GM19397 (cell line): ENCODE results near the gene NBPF9.
"Not testable (repeated sequence)": the region's sequence is repeated elsewhere in the genome, so short reads cannot be mapped to it uniquely, and the experiment has no call there.

Experiments used
- ATAC-seq: cut with Tn5 transposase; IDR thresholded peaks from one replicate; pipeline ENCODE4 v1.9.1; 2021; ENCODE audit warnings: mild to moderate bottlenecking, moderate library complexity; ENCODE audit not compliant: unreplicated experiment

Gene NBPF9, protein sequence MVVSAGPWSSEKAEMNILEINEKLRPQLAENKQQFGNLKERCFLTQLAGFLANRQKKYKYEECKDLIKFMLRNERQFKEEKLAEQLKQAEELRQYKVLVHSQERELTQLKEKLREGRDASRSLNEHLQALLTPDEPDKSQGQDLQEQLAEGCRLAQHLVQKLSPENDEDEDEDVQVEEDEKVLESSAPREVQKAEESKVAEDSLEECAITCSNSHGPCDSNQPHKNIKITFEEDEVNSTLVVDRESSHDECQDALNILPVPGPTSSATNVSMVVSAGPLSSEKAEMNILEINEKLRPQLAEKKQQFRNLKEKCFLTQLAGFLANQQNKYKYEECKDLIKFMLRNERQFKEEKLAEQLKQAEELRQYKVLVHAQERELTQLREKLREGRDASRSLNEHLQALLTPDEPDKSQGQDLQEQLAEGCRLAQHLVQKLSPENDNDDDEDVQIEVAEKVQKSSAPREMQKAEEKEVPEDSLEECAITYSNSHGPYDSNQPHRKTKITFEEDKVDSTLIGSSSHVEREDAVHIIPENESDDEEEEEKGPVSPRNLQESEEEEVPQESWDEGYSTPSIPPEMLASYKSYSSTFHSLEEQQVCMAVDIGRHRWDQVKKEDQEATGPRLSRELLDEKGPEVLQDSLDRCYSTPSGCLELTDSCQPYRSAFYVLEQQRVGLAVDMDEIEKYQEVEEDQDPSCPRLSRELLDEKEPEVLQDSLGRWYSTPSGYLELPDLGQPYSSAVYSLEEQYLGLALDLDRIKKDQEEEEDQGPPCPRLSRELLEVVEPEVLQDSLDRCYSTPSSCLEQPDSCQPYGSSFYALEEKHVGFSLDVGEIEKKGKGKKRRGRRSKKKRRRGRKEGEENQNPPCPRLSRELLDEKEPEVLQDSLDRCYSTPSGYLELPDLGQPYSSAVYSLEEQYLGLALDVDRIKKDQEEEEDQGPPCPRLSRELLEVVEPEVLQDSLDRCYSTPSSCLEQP (N-terminal part only)

DNA sequence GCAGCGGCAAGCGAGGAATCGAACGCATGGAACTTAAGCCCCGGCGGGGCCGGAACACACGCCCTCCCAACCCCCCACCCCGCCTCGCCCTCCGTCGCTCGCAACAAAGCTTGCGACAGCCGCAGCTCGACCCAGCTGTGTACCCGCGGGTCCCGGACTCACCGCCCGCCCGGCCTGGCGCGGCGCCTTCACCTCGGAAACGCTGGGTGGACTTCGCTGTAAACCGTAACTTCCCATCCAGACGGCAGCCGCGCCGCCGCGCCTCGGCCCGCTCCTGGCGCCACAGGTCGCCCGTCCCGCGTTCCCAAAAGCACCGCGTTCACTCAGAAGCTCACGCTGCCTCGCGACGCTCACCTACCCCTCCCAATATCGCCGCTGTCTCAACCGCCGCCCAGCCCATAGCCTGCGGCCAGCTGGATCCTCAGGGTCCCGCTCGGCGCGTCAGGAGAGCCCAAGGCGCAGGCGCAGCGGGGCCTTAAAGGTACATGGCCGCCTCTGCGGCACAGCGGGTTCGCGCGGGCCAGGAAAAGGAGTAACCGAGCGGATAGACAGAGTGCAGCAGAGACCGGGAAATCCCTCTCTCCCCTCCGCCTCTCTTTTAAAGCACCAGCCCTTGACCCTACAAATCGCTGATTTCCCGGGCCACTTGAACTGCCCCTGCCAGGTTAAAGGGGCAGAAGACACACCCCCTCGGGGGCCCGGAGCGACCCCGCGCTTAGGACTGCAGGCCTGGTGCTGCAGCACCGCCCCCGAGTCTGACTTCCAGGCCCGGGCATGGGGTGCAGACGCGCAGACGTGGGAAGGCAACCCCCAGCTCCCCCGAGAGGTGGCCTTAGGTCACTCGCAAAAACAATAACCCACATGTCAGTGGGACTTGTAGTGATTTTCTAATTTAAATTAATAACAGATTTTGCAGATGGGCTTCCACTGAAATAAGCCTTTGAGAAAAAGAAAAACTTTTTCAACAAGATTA, at the start of gene NBPF9:
Gene NBPF9, minus strand, starts transcription at position 443 of the 973 bp plus-strand sequence. CDS start 21,412 bp downstream, outside the sequence.
- ATAC-seq = peak; percentile 98

DNA sequence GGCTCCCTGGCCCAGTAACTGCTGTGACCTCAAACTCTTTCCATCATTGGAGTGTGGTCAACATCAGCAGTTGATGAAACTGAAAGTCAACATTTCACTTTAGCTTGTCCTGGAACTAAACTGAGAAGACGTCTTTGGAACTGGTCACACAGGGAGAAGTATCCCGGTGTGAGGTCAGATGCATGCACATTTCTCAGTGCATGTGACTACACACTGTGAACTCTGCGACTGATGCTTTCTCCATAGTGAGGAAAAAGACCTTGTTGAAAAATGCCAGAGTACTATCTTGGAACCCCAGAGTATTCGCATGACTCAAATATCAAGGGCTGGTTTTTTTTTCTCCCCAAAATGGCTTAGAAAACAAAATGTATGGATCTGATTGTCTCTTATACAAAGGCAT, 46.6 kb upstream of the NBPF9 start:
- ATAC-seq = not testable (repeated sequence)

DNA sequence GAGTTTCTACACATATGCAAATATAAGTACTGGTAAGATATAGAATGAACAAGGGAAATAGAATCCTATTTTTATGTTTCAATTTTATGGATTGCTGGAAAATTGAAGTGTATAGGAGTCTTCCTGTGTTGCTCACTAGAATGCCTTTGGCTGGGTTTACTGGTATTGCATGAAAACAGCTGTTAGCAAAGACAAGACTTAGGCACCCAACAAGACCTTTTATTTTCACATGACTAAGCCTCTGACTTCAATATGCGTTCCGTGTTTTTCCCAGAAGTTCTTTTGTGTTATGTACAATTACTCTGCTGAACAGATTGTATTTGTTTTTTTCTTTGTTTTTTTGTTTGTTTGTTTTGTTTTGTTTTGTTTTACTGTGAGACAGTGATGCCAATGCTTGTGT, 34.2 kb upstream of the NBPF9 start:
- ATAC-seq = not testable (repeated sequence)

DNA sequence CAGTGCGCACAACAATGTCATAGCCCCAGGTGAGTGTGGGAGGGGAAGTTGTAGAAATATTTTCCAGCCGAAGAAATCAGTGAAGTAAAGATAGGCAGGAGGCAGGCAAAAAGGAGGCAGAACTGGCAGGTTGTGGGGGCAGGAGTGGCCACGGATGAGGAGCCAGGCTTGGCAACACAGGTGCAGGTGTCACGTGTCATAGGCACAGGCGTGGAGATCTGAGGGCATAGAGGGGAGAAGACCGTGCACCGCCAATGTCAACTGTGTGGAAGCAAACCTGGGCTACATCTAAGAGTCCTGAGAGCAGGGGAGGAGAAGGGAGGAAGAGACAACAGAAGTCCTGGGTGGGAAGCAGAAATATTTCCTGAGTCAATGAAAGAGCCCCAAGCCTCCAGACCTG, 27.6 kb upstream of the NBPF9 start:
- ATAC-seq = not testable (repeated sequence)

DNA sequence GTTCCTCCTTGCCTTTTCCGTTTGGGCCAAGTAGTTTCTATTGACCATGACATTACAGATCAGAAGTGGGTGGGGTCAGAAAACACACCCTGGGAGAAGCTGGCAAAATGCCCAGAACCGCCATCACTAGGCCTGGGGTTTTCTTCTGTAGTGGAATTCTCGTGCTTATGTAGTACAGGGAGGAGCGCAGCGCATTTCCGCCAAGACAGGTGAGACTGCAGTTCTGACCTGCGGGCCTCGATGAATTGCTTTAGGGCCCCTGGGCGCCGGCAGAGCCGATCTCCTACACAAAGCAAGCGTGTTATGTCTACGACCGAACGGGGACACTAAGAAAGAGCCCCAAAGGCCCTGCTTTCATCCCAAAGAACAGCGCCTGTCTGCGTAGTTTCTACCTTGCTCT, 25.9 kb upstream of the NBPF9 start:
- not testable (repeated sequence) for ATAC-seq

DNA sequence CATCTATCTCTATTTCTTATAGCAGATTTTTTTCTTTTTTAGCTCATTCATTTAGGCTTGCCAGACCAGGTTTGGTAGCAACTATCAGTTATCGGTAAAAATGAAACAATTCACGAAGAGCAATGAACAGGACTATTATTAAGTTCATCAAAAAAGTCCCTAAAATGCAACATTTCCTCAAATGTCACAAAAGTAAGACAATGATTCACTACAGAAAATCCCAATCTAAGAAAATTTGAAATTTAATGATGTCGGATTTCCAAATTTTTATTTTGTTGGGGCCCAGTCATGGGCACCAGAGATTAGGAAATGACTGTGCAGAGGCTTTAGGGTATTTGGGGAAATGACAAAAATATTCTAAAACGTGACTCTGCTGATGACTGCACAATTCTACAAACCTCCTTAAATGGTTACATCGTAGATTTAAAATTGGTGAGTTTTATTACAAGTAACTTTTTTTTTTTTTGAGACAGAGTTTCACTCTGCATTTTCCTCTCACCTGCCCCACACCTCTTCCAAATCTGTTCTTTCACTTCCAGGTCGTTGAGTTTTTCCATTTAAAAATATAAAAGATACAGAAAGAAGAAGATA, 23.3 kb upstream of the NBPF9 start:
- not testable (repeated sequence) for ATAC-seq

DNA sequence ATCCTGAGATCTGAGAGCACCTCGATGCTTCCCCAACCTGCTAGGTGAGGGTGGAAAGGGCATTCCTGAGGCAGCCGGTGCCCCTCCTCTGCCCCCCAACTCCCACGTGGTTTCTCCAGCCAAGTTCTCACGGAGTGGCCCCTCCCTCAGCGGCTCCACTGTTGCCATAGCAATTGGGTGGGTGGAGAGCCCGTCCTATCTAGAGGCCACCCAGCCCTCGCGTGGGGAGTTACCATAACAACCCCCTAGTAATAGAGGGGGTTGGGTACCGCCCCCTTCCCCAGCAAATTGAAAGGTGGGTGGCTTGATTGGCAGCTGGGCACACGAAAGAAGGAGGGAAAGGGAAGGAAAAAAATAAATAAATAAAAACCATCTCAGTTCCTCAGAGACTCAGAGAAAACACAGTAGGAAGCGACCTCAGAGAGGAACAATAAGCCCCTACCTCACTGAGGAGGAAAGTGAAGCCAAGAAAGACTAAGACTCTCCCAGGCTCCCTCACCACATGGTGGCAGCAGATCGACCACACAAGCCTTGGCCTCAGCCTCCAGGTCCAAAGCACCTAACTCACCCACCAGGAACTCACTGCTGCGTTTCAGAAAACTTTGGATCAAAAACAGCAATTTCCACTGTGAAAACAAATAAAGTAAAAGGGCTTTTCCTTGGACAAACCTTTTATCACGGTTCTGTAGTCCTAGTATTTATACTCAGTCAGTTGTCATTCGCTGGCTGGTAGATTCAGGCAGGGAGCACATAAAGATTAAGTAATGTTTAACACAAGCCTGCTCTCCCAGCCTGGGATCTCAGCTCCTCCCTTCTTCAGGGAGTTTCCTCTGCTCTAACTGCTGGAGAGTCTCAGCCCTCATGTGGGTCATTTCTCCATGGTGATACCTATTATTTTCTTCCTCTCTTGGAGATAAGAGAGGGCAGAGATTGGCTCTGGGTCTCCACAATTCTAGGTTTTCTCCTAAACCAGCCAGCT, 20.9 kb upstream of the NBPF9 start:
- not testable (repeated sequence) for ATAC-seq

DNA sequence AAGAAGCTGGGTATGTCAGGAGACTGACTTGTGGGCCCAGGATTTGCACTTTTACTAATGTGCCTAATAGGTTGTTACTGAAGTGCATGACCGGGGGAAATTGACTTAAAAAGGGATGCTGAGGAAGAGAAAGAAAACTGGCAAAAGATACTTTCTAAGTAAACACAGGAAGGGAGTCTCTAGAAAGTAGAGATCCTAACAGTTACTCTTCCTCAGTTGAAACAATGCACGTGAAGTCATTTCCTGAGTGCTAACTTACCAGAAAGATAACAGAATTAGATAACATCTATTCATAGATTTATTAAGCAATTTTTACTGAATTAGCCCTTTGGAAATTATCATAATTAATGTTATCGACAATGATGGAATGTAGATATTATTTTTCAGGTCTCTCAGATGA, 9.5 kb upstream of the NBPF9 start:
- not testable (repeated sequence) for ATAC-seq

DNA sequence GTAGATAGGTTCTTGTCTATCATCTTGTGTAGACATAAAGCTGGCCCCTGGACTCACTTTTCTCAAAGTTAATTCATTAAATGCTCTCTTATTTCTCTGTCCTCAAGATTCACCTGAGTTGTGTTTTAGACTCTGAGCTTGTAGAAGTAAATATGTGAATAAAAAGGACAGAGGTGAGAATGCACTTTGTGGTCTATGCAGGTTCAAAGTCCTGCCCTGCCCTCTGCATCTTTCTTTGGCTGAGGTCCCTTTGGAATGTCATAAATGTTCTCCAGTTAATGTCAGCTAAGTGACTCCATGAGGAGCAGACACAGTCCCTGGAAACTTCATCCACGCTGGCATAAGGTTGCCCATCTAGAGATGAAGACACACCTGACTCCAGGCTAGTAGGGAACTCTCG, 7.0 kb upstream of the NBPF9 start:
- not testable (repeated sequence) for ATAC-seq

DNA sequence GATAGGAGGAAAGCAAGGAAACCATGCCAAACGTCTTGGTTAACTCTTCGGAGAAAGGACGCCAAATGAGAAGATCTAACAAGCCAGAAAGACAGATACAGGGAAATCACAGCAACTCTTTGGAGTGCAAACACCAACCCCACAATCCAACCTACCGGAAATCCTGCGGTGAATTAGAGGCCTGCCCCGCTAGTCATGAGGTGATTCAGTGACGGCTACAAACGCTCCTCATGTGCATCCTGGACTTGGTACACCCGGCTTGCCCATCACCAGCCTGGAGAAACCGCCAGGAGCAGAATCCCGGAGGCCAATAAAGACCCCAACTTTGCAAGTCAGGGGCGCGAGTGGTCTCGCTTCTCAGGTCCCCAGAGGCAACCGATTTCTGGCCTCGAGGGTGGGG, 777 bp downstream of the NBPF9 start:
- ATAC-seq = not testable (repeated sequence)

DNA sequence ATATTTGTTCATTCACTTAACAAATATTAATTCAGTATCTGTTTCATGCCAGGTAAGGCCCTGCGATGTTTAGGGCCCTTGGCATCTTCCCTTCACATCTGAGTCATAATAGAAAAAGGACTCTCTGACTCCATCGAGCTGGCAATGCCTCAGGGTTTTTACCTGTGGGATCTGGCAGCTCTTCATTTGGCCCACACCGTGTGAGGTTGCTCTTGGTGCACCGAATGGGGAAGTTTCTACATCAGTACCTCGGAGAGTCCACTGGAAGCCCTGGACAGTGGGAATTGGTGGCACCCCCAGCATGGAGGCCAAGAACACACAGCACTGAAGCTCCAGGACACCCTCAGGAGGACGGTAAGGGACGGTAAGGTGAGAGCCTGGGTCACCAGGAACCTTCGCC, 5.1 kb downstream of the NBPF9 start:
- ATAC-seq = not testable (repeated sequence)

DNA sequence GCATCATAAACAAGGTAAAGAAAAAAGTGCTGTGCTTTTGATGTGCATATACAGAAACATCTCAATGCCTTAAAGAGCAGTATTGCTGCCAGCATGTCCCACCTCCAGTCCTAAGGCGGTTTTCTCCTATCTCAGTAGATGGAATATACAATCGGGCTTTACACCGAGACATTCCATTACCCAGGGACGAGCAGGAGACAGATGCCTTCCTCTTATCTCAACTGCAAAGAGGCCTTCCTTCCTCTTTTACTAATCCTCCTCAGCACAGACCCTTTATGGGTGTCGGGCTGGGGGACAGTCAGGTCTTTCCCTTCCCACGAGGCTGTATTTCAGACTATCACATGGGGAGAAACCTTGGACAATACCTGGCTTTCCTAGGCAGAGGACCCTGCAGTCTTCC, 10.2 kb downstream of the NBPF9 start:
- not testable (repeated sequence) for ATAC-seq

DNA sequence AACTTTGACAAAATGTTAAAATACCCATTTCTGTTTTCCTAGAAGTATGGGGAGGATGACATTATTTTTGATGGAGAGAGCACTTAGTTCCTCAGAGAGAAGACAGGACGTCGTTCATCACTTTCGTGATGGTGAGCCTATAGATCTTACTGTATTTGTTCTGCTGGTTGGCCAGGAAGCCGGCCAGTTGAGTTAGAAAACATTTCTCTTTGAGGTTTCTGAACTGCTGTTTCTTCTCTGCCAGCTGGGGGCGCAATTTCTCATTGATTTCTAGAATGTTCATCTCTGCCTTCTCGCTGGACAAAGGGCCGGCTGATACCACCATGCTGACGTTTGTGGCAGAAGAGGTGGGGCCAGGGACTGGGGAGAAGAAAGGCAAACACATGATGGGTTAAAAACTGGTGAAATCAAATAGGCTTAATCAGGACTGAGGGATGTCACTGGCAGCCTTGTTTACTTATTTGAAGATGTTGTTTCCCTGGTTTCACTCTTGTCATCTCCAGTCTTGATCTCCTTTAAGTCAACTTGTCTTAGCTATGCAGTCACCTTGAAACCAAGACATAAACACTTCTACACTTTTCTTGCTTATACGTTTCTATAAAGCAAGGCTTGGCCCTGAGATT, 27.7 kb downstream of the NBPF9 start:
- ATAC-seq = not testable (repeated sequence)

DNA sequence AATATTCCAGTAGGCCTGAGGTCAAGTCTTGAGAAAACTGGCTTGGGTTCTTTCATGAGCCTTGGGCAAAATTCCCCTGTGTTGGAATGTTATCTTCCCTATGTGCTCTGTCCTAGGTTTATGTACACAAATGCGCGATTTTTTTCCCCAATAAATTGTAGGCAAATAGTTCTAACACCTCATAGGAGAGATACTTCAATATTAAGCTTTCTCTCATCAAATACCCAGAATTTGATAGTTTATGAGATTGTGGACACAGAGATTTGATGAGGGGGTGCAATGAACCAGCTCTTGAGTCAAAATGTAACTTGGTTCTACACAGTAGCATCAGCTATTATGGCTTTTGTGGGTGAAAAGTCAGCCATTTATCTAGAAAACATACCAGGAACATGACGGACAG, 38.7 kb downstream of the NBPF9 start:
- not testable (repeated sequence) for ATAC-seq

DNA sequence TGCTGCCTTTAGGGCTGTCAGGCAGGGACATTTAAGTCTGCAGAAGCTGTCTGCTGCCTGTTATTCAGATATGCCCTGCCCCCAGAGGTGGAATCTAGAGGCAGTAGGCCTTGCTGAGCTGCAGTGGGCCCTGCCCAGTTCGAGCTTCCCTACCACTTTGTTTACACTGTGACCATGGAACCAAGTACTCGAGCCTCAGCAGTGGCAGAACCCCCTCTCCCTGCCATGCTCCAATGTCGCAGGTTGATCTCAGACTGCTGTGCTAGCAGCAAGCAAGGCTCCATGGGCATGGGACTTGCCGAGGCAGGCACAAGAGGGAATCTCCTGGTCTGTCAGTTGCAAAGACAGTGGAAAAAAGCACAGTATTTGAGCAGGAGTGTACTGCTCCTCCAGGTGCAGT, 60.3 kb downstream of the NBPF9 start:
- ATAC-seq = not testable (repeated sequence)

DNA sequence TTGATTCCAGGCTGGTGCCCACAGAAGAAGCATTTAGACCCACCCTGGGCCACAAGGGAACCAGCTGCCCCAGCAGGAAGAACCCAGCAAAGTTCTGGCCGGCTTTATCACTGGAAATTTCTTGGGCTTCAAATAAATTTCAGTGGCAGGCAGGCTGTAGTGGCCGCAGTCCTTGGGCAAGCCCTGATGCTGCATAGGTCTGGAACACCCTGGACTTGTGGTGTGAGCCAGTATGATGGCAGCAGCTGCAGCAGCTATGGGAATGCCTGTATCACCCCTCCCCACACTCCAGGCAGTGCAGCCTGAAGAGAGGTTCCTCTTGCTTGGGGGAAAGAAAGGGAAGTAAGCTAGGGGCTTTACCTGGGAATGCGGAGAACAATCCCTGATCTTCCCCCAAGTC, 69.4 kb downstream of the NBPF9 start:
- not testable (repeated sequence) for ATAC-seq

DNA sequence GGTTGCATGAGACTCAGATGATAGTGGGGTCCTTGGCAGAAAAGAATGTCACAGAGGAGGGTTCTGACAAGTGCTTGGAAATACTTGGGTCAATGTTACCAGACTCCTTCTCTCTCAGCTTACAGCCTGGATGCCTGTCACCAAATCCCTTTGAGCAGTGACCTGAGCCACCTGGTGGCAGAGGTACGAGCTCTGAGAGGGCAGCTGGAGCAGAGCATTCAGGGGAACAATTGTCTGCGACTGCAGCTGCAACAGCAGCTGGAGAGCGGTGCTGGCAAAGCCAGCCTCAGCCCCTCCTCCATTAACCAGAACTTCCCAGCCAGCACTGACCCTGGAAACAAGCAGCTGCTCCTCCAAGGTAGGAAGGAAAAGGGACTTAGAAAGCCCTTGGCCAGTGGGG, 79.0 kb downstream of the NBPF9 start:
- ATAC-seq = not testable (repeated sequence)

DNA sequence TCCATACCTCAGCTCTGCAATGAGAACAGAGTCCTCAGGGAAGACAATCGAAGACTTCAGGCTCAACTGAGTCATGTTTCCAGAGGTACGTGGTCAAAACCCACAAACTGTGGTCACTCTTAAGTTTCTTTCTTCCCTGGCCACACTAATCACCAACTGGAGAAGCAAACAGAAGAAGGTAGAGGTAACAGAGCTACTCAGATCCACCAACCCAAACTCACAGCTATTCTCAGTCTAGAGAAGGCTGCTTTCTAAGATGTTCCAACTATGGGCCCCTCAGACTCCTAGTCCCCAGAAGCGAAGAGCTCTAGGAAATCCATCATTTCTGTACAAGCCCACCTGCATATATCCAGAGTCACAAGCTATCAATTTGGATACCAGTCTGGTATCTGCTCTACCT, 84.8 kb downstream of the NBPF9 start:
- ATAC-seq = not testable (repeated sequence)
